Stimulated activated naive CD8-positive, alpha-beta T cell treated with anti-CD3 and anti-CD28 coated beads, Interleukin-15, Interleukin-2, amounts not matched to agents 100 ng/mL and 50 ng/mL, for 24 hours (primary cell): ENCODE data around the gene COL4A2.

Experiments used
- H3K27ac Mint-ChIP-seq: one replicate; pipeline ENCODE4 v1.8.0; 2021; ENCODE audit warnings: mild to moderate bottlenecking, mixed read lengths
- H3K27me3 Mint-ChIP-seq: one replicate; pipeline ENCODE4 v1.8.0; 2021; ENCODE audit warnings: mixed read lengths
- H3K36me3 Mint-ChIP-seq: one replicate; pipeline ENCODE4 v1.8.0; 2021; ENCODE audit warnings: low read depth, mixed read lengths
- H3K4me1 Mint-ChIP-seq: one replicate; pipeline ENCODE4 v1.8.0; 2021; ENCODE audit warnings: low read depth, mixed read lengths
- H3K4me3 Mint-ChIP-seq: one replicate; pipeline ENCODE4 v1.8.0; 2021; ENCODE audit warnings: mild to moderate bottlenecking, mixed read lengths
- H3K9me3 Mint-ChIP-seq: one replicate; pipeline ENCODE4 v1.8.0; 2021; ENCODE audit warnings: mixed read lengths

Gene COL4A2

GRCh38 chr13:110560601-110561343, 253.7 kb downstream of the COL4A2 start:
- Mint-ChIP-seq H3K36me3 (no peaks in the 10 kb centered on the region), H3K27me3 (peaks cover 15% of the 10 kb centered on the region), H3K4me1 (peaks cover 20% of the 10 kb centered on the region), H3K9me3 (no peaks in the 10 kb centered on the region), H3K4me3 (peak overlapping the region; percentile 91), H3K27ac (peak overlapping the region; percentile 78)

GRCh38 chr13:110561344-110562035, 254.4 kb downstream of the COL4A2 start, which contains the start of gene RAB20:
Gene RAB20, minus strand, starts transcription at chr13:110561722. Its CDS starts 203 bp downstream, at chr13:110561519.
- no peaks in the 10 kb centered on the region for H3K36me3 Mint-ChIP-seq
- peak within 1 kb of the TSS; percentile 91 for H3K4me3 Mint-ChIP-seq
- no peaks in the 10 kb centered on the region for H3K9me3 Mint-ChIP-seq
- H3K4me1 Mint-ChIP-seq: peaks cover 20% of the 10 kb centered on the region
- H3K27me3 Mint-ChIP-seq: peaks cover 15% of the 10 kb centered on the region
- peak within 1 kb of the TSS; percentile 83 for H3K27ac Mint-ChIP-seq

- peak overlapping the region; percentile 91 for H3K4me3 Mint-ChIP-seq
- H3K9me3 Mint-ChIP-seq: no peaks in the 10 kb centered on the region
- H3K27ac Mint-ChIP-seq: peak overlapping the region; percentile 83
- H3K36me3 Mint-ChIP-seq: no peaks in the 10 kb centered on the region
- peaks cover 20% of the 10 kb centered on the region for H3K4me1 Mint-ChIP-seq
- H3K27me3 Mint-ChIP-seq: peaks cover 15% of the 10 kb centered on the region
These were observed 255.0 kb downstream of the COL4A2 start for GRCh38 chr13:110562036-110562597.
